ENCODE measurements around the gene THADA. TPM values are rescaled to one million over a fixed set of nuclear protein-coding genes. Genes with fewer than 3 reads are reported as not detected.

The THADA gene
- total RNA-seq, 3 donors from 2014 or later, result 50.3 to 60.4 (median 57.0) TPM

DNA sequence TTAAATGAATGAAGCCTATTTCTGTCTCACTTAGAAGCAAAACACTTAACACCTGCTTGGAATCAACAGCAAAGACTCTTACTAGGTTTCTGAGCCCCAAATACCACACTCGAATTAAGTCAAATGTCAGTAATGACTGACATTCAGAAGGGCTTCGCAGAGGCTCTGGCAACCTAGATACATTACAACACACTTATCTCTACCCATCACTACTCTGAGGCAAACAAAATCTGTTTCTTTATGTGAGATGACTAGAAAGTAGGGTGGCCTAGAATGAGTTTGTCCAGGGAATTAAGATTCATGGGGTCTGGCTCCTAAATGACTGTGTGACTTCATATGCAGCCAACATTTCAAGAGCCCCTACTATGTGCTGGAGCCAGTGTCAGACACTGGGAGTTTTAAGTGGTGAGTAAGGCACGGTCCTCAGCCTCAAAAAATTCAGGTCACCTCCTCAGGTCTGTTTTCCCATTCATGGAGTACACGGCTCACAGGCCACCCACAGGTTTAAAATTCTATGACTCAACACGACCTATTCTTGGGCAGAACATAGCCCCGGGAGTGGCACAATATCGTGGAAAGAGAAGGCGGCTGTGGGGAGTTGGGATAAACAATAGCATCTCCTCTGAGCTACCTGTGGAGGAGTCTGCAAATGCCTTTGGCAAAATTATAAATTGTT lies 219.2 kb downstream of the THADA start:
- ATAC-seq, result no peak
- no peaks in the 10 kb centered on the region for H3K4me1 Mint-ChIP-seq (ENCODE audit: low read depth)
- DNase-seq, result no peak
- H3K9me3 Mint-ChIP-seq, result no peaks in the 10 kb centered on the region
- H3K27me3 Mint-ChIP-seq (ENCODE audit: low read depth), result no peaks in the 10 kb centered on the region
- no peak overlapping the region for H3K4me3 Mint-ChIP-seq
- H3K36me3 Mint-ChIP-seq (ENCODE audit: insufficient read depth), result peaks cover 33% of the 10 kb centered on the region

DNA sequence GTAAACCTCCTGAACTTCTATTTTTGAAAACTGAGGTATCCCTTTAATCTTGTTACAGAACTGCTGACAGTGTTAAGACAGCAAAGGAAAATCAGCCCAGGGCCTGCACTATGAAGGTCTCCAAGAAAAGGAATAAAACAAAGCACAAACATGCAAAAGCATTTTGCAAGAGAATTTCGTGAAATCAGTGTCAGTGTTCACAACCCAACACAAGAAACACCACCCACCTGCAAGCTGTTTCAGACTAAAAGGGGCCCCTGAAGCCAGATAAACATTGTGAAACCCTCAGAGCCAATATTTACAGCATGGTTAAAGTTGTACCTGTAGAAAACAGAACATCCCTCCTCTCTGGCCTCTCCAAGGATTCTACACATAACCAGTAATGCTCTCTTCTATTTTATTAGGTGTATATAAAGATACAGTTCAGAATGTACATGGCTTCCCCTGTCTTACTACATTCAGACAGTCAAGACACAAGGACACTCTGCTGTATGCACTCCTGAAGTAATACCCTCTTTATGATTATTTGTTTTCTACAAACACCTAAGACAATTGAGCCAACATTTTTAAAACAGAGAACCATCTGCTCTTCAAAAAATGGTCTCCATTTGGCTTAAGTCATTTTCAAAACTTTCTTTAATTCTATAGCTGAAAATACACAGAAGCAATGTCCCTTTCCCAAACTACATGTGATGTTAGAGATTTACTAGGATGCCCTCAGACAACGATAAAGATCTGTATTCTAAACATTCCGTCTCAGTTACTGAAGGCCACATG lies 219.9 kb downstream of the THADA start:
- no peaks in the 10 kb centered on the region for H3K27me3 Mint-ChIP-seq (ENCODE audit: low read depth)
- DNase-seq (no peak), ATAC-seq (no peak)
- peaks cover 29% of the 10 kb centered on the region for H3K36me3 Mint-ChIP-seq (ENCODE audit: insufficient read depth)
- H3K4me3 Mint-ChIP-seq, result no peak overlapping the region
- no peaks in the 10 kb centered on the region for H3K4me1 Mint-ChIP-seq (ENCODE audit: low read depth)
- no peaks in the 10 kb centered on the region for H3K9me3 Mint-ChIP-seq

DNA sequence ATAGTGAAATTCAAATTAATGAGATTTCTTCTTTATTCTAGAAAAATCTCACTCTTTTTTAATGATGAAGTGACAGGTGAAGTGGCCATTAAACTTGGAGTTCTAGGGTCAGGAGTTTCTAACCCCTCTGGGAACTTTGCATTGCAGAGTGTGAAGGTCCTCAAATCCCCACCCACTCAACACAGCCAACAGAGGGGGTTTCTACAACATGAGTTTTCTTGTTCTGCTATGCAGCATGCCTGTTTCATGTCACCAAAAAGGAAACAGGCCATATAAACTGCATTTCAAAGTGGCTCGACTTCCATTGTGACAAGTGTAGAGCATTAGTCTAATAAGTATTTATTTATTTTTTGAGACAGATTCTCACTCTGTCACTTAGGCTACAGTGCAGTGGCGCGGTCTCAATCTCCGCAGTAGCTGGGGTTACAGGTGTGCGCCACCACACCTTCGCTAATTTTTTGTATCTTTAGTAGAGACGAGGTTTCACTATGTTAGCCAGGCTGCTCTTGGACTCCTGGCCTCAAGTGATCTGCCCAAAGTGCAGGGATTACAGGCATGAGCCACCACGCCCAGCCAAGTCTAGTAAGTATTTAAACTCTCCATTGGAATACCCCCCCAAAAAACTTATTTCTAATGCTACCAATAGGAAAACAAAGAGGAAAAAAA lies 223.3 kb downstream of the THADA start:
- Mint-ChIP-seq H3K27me3 (ENCODE audit: low read depth) (no peaks in the 10 kb centered on the region), H3K4me3 (no peak overlapping the region), H3K4me1 (ENCODE audit: low read depth) (peaks cover 2% of the 10 kb centered on the region), H3K36me3 (ENCODE audit: insufficient read depth) (peaks cover 14% of the 10 kb centered on the region), H3K9me3 (no peaks in the 10 kb centered on the region)
- ATAC-seq (no peak), DNase-seq (no peak)

DNA sequence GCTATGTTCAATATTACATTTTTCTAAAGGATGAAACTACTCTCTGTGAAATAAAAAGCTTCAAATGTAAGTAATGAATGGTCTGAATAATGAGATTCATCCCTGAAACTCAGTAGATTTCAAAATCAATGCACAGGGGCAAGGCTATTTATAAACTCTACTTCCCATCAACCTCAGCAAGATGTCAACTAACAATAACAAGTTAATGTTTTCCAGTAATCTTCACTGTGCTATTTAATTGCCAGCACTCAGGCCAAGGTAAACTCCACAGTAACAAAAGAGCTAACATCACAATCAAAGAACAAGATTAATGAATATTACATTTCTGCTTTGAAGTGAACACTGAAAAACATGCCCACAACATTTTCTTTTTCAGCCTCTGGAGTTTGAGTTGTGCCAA lies 225.1 kb downstream of the THADA start:
- no peak for ATAC-seq
- H3K36me3 Mint-ChIP-seq (ENCODE audit: insufficient read depth), result peaks cover 16% of the 10 kb centered on the region
- peaks cover 6% of the 10 kb centered on the region for H3K4me1 Mint-ChIP-seq (ENCODE audit: low read depth)
- no peaks in the 10 kb centered on the region for H3K27me3 Mint-ChIP-seq (ENCODE audit: low read depth)
- DNase-seq, result no peak
- H3K4me3 Mint-ChIP-seq, result no peak overlapping the region
- no peaks in the 10 kb centered on the region for H3K9me3 Mint-ChIP-seq

DNA sequence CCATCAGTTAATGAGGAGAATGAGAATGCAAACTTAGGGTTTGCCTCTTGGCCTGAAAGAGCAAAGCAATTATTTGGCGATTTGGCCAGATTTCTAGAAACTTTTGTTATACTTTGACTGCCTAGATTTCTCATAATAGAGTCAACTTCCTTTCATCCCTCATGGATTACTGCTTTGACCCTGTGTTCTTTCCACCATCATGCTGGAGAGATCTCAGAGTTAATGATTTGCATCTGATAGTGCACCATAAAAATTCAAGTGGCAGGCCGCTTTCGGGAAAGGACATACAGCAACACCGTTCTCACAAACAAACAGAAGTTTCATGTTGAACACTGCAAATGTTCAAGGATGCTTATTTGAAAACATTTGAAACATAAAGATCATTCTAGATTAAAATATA lies 225.7 kb downstream of the THADA start:
- no peaks in the 10 kb centered on the region for H3K27me3 Mint-ChIP-seq (ENCODE audit: low read depth)
- ATAC-seq, result no peak
- no peaks in the 10 kb centered on the region for H3K9me3 Mint-ChIP-seq
- no peak for DNase-seq
- no peak overlapping the region for H3K4me3 Mint-ChIP-seq
- peaks cover 19% of the 10 kb centered on the region for H3K36me3 Mint-ChIP-seq (ENCODE audit: insufficient read depth)
- H3K4me1 Mint-ChIP-seq (ENCODE audit: low read depth), result peaks cover 6% of the 10 kb centered on the region

DNA sequence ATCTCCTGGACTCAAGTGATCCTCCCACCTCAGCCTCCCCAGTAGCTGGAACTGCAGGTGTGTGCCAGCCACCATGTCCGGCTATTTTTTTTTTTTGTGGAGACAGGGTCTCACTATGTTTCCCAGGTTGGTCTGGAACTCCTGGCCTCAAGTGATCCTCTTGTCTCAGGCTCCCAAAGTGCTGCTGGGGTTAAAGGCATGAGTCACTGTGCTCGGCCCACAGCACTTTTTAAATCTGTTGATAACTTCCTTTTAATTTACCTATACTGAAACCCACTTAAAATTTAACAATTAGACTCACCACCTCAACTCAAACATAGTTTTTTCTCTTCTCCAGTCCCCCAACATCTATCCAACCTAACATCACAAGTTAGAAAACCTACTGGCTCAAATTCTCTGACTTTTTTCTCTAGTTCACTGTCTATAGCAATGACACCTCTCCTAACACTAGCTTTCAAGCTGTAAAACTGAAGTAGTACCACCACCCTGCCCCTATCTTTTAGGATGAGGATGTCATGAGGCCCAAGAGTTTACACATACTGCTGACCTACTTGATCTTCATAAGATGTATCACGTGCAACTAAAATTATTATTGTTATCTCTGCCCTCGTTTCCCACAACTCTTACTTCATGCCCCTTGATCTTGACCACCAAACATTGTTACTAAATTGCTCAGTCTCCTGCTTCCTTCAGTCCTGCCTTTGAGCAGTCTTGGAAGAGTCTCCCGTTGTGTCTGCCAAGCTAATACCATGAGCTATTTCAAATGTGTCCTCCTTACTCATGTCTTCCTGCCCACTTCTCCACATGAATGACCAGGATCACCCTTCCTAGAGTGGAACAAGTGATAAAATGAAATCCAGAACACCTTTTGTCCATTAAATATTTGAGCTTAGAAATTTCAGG lies 227.1 kb downstream of the THADA start:
- Mint-ChIP-seq H3K9me3 (no peaks in the 10 kb centered on the region), H3K4me3 (no peak overlapping the region), H3K4me1 (ENCODE audit: low read depth) (peaks cover 6% of the 10 kb centered on the region), H3K36me3 (ENCODE audit: insufficient read depth) (peaks cover 25% of the 10 kb centered on the region), H3K27me3 (ENCODE audit: low read depth) (no peaks in the 10 kb centered on the region)
- no peak for ATAC-seq
- no peak for DNase-seq

DNA sequence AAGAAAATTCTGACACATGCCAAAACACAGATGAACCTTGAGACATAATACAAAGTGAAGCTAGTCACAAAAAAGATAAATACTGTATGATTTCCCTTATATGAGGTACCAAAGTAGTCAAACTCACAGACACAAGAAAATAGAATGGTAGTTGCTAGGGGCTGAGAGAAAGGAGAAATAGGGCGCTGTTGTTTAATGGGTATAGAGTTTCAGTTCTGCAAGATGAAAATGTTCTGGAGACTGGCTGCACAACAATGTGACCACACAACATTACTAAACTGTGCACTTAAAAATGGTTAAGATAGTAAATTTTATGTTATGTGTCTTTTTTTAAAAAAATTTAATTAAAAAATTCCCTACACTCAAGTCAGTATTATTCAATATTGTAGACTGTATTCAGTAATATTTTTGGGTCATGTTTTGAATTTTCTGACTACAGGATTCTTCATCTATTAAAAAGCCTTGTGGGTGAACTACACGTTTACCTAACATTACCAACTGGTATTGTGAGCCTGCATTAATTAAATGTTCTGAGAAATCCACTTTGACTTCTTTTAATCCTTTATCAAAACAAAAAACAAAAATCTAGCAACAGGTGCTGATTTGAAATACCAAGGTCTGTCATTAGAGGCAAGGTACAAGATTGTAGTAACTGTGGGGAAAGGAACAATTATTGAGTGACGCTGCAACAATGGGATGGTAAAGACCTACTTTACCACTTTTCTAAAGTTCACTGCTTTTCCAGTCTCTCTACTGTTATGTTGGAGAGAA lies 228.6 kb downstream of the THADA start:
- Mint-ChIP-seq H3K9me3 (no peaks in the 10 kb centered on the region), H3K4me1 (ENCODE audit: low read depth) (peaks cover 6% of the 10 kb centered on the region), H3K36me3 (ENCODE audit: insufficient read depth) (peaks cover 28% of the 10 kb centered on the region), H3K4me3 (no peak overlapping the region), H3K27me3 (ENCODE audit: low read depth) (no peaks in the 10 kb centered on the region)
- ATAC-seq (no peak), DNase-seq (no peak)

DNA sequence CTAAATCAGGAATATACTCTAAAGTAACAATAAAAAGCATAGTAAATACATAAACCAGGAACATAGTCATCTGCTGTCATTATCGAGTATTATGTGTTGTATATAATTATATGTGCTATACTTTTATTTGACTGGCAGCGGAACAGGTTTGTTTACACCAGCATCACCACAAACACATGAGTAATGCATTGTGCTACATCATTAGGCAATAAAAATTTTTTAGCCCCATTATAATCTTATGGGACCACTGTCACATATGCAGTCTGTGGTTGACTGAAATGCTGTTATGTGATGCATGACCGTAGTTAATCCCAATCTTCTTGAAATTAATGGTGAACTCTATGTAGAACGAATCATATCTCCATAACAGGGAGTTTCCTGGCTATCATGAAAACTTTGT lies 232.7 kb downstream of the THADA start:
- no peak for DNase-seq

DNA sequence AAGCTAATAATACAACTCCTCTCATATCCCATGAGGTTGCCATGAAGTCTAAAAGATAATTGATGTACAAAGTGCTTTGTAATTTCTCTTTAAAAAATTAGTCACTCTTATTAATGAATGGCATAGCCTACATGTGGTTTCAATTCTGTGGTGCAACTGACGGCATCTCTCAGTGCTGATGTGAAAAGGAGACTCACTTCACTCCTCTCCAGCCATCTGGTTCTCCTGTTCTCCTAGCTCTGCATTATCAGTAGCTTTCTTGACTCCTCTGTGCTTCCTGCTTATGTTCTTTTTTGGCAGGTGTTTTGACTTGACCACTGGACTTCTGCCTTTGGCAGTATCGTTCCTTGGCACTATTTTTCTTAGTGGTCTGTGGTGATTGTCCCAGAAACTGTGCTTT lies 234.6 kb downstream of the THADA start:
- no peaks in the 10 kb centered on the region for H3K27me3 Mint-ChIP-seq (ENCODE audit: low read depth)
- DNase-seq (no peak), ATAC-seq (no peak)
- H3K9me3 Mint-ChIP-seq, result no peaks in the 10 kb centered on the region
- H3K4me1 Mint-ChIP-seq (ENCODE audit: low read depth), result peaks cover under 1% of the 10 kb centered on the region
- H3K36me3 Mint-ChIP-seq (ENCODE audit: insufficient read depth), result peaks cover 16% of the 10 kb centered on the region
- H3K4me3 Mint-ChIP-seq, result no peak overlapping the region

More for the DNA sequence above, 232.7 kb downstream of the THADA start:
- Mint-ChIP-seq H3K4me1 (ENCODE audit: low read depth) (peaks cover 3% of the 10 kb centered on the region), H3K36me3 (ENCODE audit: insufficient read depth) (peaks cover 20% of the 10 kb centered on the region), H3K4me3 (no peak overlapping the region), H3K27me3 (ENCODE audit: low read depth) (no peaks in the 10 kb centered on the region), H3K9me3 (no peaks in the 10 kb centered on the region)
- ATAC-seq, result no peak

DNA sequence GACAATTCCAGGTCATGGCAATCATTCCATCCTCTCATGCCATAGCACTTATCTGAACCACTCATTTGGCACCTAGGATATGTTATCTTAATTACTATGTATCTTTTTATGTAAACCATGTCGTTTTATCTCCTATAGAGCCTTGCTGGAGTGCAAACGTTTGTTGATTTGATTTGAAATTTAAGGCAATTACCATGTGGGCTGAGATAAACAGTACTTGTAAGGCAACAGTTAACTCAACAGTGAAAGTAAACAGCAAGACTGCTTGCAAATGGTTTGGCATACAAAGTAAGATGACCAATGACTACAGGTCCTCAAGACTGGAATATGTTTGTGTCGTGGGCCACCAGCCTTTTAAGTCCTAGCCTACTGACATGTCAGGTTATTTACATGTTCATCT lies 235.7 kb downstream of the THADA start:
- H3K4me1 Mint-ChIP-seq (ENCODE audit: low read depth), result no peaks in the 10 kb centered on the region
- no peaks in the 10 kb centered on the region for H3K27me3 Mint-ChIP-seq (ENCODE audit: low read depth)
- no peak overlapping the region for H3K4me3 Mint-ChIP-seq
- no peaks in the 10 kb centered on the region for H3K9me3 Mint-ChIP-seq
- H3K36me3 Mint-ChIP-seq (ENCODE audit: insufficient read depth), result peaks cover 19% of the 10 kb centered on the region
- DNase-seq (no peak), ATAC-seq (no peak)

DNA sequence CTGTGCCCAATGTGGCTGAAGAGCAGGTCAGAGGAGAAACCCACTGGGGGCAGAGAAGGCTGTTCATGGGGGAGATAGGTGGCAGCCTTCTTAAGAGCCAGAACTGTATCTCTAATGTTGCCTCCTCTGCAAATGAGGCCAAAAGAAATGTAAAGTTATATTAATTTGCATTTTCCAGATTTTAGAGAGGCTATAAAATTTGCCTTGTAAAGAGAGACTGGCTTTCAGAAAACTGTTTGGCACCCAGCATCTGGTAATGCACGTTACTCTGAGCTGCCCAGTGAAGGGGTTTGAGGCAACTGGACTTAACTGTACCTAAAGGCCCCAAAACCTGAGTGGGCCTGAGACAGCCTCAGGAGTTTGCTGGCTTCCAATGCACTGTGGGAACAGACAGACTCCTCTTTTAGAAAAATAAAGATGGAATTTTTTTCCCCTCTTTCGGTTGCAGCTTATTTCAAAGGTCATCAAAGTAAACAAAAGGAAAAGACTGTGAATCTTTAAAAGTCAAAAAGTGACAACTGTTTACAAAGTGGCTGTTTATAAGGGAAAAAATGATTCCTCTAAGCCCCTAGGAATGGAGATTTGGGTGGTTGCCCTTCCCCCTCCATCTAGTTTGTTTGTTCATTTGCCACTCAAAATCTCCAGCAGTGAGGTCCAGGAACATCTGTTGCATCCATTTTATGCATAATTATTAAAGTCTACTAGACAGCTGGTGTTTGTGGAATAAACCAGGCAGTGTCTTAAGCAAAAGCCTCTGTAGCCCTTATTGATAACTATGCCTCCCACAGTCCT lies 237.2 kb downstream of the THADA start:
- no peaks in the 10 kb centered on the region for H3K27me3 Mint-ChIP-seq (ENCODE audit: low read depth)
- ATAC-seq (no peak), DNase-seq (no peak)
- H3K36me3 Mint-ChIP-seq (ENCODE audit: insufficient read depth), result peaks cover 17% of the 10 kb centered on the region
- H3K4me1 Mint-ChIP-seq (ENCODE audit: low read depth), result no peaks in the 10 kb centered on the region
- no peak overlapping the region for H3K4me3 Mint-ChIP-seq
- H3K9me3 Mint-ChIP-seq, result no peaks in the 10 kb centered on the region

DNA sequence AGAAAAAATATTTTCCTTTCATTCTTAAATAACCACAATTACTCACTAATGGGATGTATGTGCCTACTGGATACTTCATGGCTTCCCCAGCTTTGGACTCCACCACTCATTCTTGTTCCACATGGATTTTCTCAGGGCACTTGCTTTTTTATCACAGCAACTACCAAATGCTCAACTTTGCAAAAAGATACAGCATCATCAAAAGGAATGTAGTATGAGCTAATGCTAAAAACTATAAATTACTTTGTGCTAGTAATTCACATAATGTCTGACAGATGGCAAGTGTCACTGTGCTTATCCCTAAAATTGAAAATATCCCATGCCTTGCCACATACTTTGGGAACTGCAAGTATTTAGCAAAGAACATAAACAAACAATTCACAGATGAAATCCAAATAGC lies 239.1 kb downstream of the THADA start:
- Mint-ChIP-seq H3K27me3 (ENCODE audit: low read depth) (no peaks in the 10 kb centered on the region), H3K36me3 (ENCODE audit: insufficient read depth) (peaks cover 16% of the 10 kb centered on the region), H3K9me3 (no peaks in the 10 kb centered on the region), H3K4me3 (no peak overlapping the region), H3K4me1 (ENCODE audit: low read depth) (no peaks in the 10 kb centered on the region)
- no peak for ATAC-seq
- DNase-seq, result no peak

DNA sequence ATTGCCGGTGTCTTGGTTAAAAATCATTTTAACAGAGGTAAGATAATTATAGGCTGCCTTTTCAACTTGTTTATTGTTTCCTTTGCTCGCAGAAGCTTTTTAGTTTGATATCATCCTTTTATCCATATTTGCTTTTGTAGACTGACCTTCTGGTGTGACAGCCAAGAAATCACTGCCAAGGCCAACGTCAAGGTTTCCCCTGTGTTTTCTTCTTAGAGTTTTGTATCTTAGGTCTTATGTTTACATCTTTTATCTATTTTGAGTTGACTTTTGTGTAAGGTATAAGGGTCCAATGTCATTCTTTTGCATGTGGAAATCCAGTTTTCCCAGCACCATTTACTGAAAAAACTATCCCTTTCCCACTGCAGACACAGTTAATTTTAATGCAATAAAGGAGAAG lies 240.4 kb downstream of the THADA start:
- no peaks in the 10 kb centered on the region for H3K4me1 Mint-ChIP-seq (ENCODE audit: low read depth)
- no peaks in the 10 kb centered on the region for H3K9me3 Mint-ChIP-seq
- no peaks in the 10 kb centered on the region for H3K27me3 Mint-ChIP-seq (ENCODE audit: low read depth)
- ATAC-seq, result no peak
- H3K36me3 Mint-ChIP-seq (ENCODE audit: insufficient read depth), result peaks cover 19% of the 10 kb centered on the region
- no peak for DNase-seq
- H3K4me3 Mint-ChIP-seq, result no peak overlapping the region

Measured in activated T-cell treated with anti-CD3 and anti-CD28 coated beads, Interleukin-2, amount 50 U/mL, for 4 hours (primary cell).